GM19468 (cell line): ENCODE results near the gene BNC2.
"Not testable (repeated sequence)": the region's sequence is repeated elsewhere in the genome, so short reads cannot be mapped to it uniquely, and the experiment has no call there.

Source experiments
- ATAC-seq: cut with Tn5 transposase; IDR thresholded peaks from one replicate; pipeline ENCODE4 v1.9.1; 2021; ENCODE audit warnings: mild to moderate bottlenecking, moderate library complexity, moderate number of reproducible peaks; ENCODE audit not compliant: unreplicated experiment; ENCODE audit errors: extremely low read depth

Gene BNC2

DNA sequence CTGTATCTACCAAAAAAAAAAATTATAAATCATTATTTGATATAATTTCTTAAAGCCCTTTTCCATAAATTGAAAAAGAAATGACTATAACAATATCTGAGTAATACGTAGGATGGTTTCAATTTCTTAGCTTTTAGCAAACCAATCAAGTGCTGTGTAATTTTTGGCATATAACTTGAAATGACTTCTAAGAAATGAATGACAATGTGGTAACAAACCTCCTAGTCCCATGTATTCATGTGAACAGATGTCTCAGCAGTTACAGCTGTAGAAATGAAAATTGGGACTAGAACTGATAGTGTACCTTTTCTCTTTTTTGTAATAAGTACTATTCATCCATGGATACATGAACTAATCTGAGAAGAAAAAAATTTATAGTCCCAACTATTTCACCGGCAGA lies 307.0 kb downstream of the BNC2 start:
- no peak for ATAC-seq

GRCh38 chr9:16561121-16561520 lies 309.3 kb downstream of the BNC2 start:
- no peak for ATAC-seq

GRCh38 chr9:16559418-16560188 lies 310.9 kb downstream of the BNC2 start:
- ATAC-seq, result no peak

GRCh38 chr9:16555802-16556201 lies 314.7 kb downstream of the BNC2 start:
- no peak for ATAC-seq

GRCh38 chr9:16553869-16554540 lies 316.5 kb downstream of the BNC2 start:
- no peak for ATAC-seq

- no peak for ATAC-seq
Measured at GRCh38 chr9:16552252-16552651, 318.2 kb downstream of the BNC2 start.

- no peak for ATAC-seq
Measured at GRCh38 chr9:16551692-16552091, 318.8 kb downstream of the BNC2 start.

DNA sequence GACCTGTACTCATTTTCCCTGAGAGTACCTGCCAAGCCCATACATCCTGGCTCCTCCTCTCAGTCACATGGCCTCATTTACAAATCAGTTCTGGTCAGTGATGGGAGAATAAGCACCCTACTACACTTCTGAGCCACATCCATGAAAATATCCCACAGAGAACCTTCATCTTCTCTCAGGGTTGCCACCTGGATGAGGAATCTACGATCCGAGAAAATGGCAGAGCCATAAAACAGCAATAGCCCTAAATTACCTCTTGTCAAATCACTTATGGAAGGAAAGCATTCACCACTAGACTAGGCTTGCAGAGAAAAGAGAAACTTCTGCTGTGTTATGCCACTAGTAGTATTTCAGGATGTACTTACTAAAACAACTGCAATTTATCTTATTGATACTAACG lies 324.8 kb downstream of the BNC2 start:
- ATAC-seq, result no peak

DNA sequence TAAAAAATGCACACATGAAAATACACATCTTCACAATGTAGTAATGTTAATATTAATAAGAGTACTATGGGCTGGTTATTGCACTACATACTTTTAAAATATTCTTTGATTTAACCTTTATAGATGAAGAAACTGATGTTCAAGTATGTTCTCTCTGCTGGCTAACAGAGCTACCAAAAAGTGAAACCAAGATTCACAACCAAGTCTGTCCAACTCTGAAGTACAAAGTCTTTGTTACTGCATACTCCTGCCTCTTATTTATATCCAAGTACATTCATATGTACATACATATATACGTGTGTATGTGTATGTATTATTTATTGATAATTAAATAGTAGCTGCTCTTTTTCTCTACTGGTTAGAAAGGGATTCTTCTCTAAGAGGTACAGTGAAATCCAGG lies 325.6 kb downstream of the BNC2 start:
- ATAC-seq, result no peak

GRCh38 chr9:16543686-16544085 lies 326.8 kb downstream of the BNC2 start:
- ATAC-seq, result no peak

GRCh38 chr9:16543225-16543624 lies 327.2 kb downstream of the BNC2 start:
- no peak for ATAC-seq

GRCh38 chr9:16542290-16542689 lies 328.2 kb downstream of the BNC2 start:
- ATAC-seq, result no peak

- ATAC-seq, result no peak
Measured at GRCh38 chr9:16540743-16541613, 329.5 kb downstream of the BNC2 start.

DNA sequence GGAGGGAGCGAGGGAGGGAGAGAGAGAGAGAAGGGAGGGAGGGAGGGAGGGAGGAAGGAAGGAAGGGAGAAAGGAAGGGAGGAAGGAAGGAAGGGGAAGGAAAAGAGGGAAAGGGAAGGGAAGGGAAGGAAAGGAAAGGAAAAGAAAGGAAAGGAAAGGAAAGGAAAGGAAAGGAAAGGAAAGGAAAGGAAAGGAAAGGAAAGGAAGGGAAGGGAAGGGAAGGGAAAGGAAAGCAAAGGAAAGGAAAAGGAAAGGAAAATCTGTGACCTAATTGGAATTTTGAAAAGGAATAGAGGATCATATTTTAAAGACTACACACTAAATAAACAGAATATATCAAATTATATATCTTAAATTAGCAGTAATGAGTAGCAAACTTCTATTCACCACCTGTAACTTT lies 330.8 kb downstream of the BNC2 start:
- ATAC-seq, result not testable (repeated sequence)

DNA sequence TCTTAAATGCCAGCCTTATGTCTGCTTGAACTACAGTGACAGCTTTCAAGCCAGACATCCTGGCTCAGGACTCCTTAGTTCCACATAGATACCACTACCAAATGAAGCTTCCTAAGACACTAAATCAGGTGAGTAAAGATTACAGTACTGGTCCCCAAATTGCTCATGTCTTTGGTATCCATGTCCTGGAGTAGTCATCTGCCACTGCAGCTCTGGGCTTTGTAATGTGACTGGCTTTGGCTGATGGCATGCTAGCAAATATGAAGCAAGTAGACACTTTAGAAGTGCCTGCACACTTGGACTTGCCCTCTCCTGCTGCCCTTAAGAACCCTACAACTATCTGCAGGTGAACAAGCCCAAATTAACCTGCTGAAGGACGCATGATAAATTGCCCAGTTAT lies 334.9 kb downstream of the BNC2 start:
- ATAC-seq, result no peak

- ATAC-seq, result no peak
Measured at GRCh38 chr9:16532681-16533450, 337.6 kb downstream of the BNC2 start.

GRCh38 chr9:16532272-16532671 lies 338.2 kb downstream of the BNC2 start:
- no peak for ATAC-seq

- ATAC-seq, result no peak
Measured at GRCh38 chr9:16530669-16531642, 339.5 kb downstream of the BNC2 start.

DNA sequence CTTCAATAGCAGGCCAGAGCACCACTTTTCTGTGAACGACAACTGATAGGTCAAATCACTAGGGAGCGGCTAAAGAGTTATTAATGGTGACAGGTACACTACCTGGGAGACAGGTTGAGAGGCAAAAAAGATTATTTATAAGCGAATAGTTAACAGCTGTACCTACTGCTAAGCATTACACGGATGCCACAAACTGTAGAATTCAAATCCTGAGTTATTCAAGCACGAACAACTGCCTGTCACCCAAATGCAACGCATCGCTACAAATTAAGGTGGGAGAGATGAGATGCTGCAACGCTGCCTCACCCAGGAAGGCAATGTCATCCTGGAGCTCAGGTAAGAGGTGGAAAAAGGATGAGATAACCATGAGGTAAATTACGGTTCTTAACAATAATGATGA lies 342.9 kb downstream of the BNC2 start:
- no peak for ATAC-seq
